ENCODE results near the gene CIROP.

DNA sequence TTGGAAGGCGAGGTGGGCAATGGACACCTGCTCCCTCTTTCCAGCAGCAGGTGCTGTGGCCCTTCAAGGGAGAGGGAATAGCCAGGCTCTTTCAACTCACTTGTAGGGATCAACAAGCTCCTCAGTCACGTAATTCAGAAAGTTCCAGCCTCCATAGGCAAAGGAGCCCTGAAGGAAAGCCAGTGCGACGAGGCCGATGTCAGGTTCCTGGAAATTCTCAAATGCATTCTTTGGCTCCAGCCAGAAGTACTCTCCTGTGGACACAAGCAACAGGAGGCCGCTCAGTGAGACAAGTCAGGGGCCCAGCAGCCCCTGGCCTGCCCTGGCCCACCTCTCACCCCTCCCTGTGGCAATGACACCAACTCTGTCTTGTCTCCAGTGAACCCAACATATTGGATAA is 35.6 kb upstream of the CIROP start:
- TF ChIP-seq POLR2AphosphoS5 (IDR thresholded peaks at IDR 0.05; ENCODE audit: low read depth, low read length): no peak
- TF ChIP-seq POLR2A (IDR thresholded peaks at IDR 0.05; ENCODE audit: low read depth, low read length): no peak
